Stimulated activated CD4-positive, alpha-beta T cell treated with anti-CD3 and anti-CD28 coated beads, Interleukin-1b, Interleukin-23, amount 100 ng/mL, for 4 hours (primary cell): ENCODE results near the gene MINDY4B.
"Not testable (repeated sequence)": the region's sequence is repeated elsewhere in the genome, so short reads cannot be mapped to it uniquely, and the experiment has no call there.

ENCODE experiments used
- DNase-seq, 2 donors: peaks; one replicate each; pipeline ENCODE4 v3.0.0-alpha.2; 2020; ENCODE audit warnings: low read depth in 2 of 2

Gene MINDY4B

GRCh38 chr3:150898046-150898754 is 7.0 kb downstream of the MINDY4B start:
- no peak for DNase-seq

GRCh38 chr3:150897592-150897991 is 7.6 kb downstream of the MINDY4B start:
- no peak for DNase-seq

GRCh38 chr3:150890831-150891230 is 14.4 kb downstream of the MINDY4B start:
- no peak for DNase-seq

- DNase-seq = no peak
Observed at GRCh38 chr3:150890295-150890694, 14.9 kb downstream of the MINDY4B start.

- DNase-seq = no peak
Observed at GRCh38 chr3:150889106-150889505, 16.1 kb downstream of the MINDY4B start.

GRCh38 chr3:150887031-150887430 is 18.2 kb downstream of the MINDY4B start:
- no peak for DNase-seq

GRCh38 chr3:150885535-150885934 is 19.7 kb downstream of the MINDY4B start:
- DNase-seq = no peak

- no peak for DNase-seq
Observed at GRCh38 chr3:150878996-150879575, 26.2 kb downstream of the MINDY4B start.

GRCh38 chr3:150878290-150878689 is 26.9 kb downstream of the MINDY4B start:
- no peak for DNase-seq

GRCh38 chr3:150877303-150877702 is 27.9 kb downstream of the MINDY4B start:
- no peak for DNase-seq

- no peak for DNase-seq
Observed at GRCh38 chr3:150876611-150877265, 28.5 kb downstream of the MINDY4B start.

- no peak for DNase-seq
Observed at GRCh38 chr3:150875548-150875947, 29.7 kb downstream of the MINDY4B start.

GRCh38 chr3:150874666-150875219 is 30.5 kb downstream of the MINDY4B start:
- no peak for DNase-seq

- DNase-seq = no peak
Observed at GRCh38 chr3:150871192-150871591, 34.0 kb downstream of the MINDY4B start.

GRCh38 chr3:150870406-150870805 is 34.8 kb downstream of the MINDY4B start:
- DNase-seq = no peak

GRCh38 chr3:150868282-150868681 is 37.0 kb downstream of the MINDY4B start:
- DNase-seq = no peak

- DNase-seq = no peak
Observed at GRCh38 chr3:150867434-150867833, 37.8 kb downstream of the MINDY4B start.

GRCh38 chr3:150863921-150864320 is 41.3 kb downstream of the MINDY4B start:
- DNase-seq = not testable (repeated sequence)

GRCh38 chr3:150861851-150862250 is 43.4 kb downstream of the MINDY4B start:
- no peak for DNase-seq

GRCh38 chr3:150857936-150858335 is 47.3 kb downstream of the MINDY4B start:
- DNase-seq = not testable (repeated sequence)

- no peak for DNase-seq
Observed at GRCh38 chr3:150850191-150850590, 55.0 kb downstream of the MINDY4B start.

GRCh38 chr3:150848864-150849263 is 56.4 kb downstream of the MINDY4B start:
- no peak for DNase-seq

GRCh38 chr3:150847433-150847832 is 57.8 kb downstream of the MINDY4B start:
- DNase-seq = no peak
